Neuronal stem cell (in vitro differentiated cells): ENCODE measurements around the gene ZSWIM8.

Source experiments
- DNase-seq: peaks from one replicate; pipeline ENCODE4 v3.0.0-alpha.2; 2013; ENCODE audit warnings: low spot score
- H2AFZ ChIP-seq: one replicate; pipeline ENCODE4 v1.6.1; 2013; ENCODE audit warnings: mild to moderate bottlenecking, low read length, inconsistent platforms
- H2AK5ac ChIP-seq: 2 replicates; pipeline ENCODE4 v1.6.1; 2013; ENCODE audit warnings: low read depth, mild to moderate bottlenecking, inconsistent platforms, low read length, moderate library complexity, mixed read lengths
- H2BK120ac ChIP-seq: 2 replicates; pipeline ENCODE4 v1.6.1; 2013; ENCODE audit warnings: low read depth, mild to moderate bottlenecking, inconsistent platforms, low read length, moderate library complexity, mixed read lengths
- H2BK12ac ChIP-seq: one replicate; pipeline ENCODE4 v1.6.1; 2013; ENCODE audit warnings: low read length, inconsistent platforms
- H2BK15ac ChIP-seq: 2 replicates; pipeline ENCODE4 v1.6.1; 2013; ENCODE audit warnings: mild to moderate bottlenecking, low read length, inconsistent platforms, mixed read lengths
- H2BK5ac ChIP-seq: one replicate; pipeline ENCODE4 v1.6.1; 2013; ENCODE audit warnings: inconsistent platforms, mild to moderate bottlenecking, low read length, moderate library complexity
- H3K14ac ChIP-seq: one replicate; pipeline ENCODE4 v1.6.1; 2013; ENCODE audit warnings: low read length, inconsistent platforms
- H3K18ac ChIP-seq: 2 replicates; pipeline ENCODE4 v1.6.1; 2013; ENCODE audit warnings: low read length, inconsistent platforms
- H3K23ac ChIP-seq: 2 replicates; pipeline ENCODE4 v1.6.1; 2013; ENCODE audit warnings: low read depth, mild to moderate bottlenecking, mixed read lengths, low read length, inconsistent platforms; ENCODE audit not compliant: poor library complexity
- H3K27ac ChIP-seq: replicated peaks from 3 replicates; pipeline ENCODE4 v1.5.1; 2013; ENCODE audit warnings: low read length, inconsistent platforms
- H3K27me3 ChIP-seq, 3 experiments: 2 replicates each; pipeline ENCODE4 v1.6.1; 2013; ENCODE audit warnings: low read length in 3 of 3, mild to moderate bottlenecking in 2 of 3, inconsistent platforms in 1 of 3, low read depth in 1 of 3, mixed read lengths in 1 of 3, moderate library complexity in 1 of 3; ENCODE audit not compliant: control insufficient read depth in 3 of 3, insufficient read depth in 3 of 3
- H3K36me3 ChIP-seq, 2 donors: replicated peaks in 1 of 2; 2 replicates each; pipeline ENCODE4 v1.6.1; 2013; ENCODE audit warnings: low read length in 2 of 2; ENCODE audit not compliant: control insufficient read depth in 2 of 2, insufficient read depth in 2 of 2
- H3K4ac ChIP-seq: 2 replicates; pipeline ENCODE4 v1.6.1; 2013; ENCODE audit warnings: inconsistent platforms, mild to moderate bottlenecking, low read length, moderate library complexity
- H3K4me1 ChIP-seq, 2 donors: 1 replicate in 1 of 2; 2 replicates in 1 of 2; pipeline ENCODE4 v1.6.1; 2013; ENCODE audit warnings: low read length in 2 of 2, low read depth in 1 of 2; ENCODE audit not compliant: control insufficient read depth in 2 of 2, insufficient read depth in 1 of 2
- H3K4me2 ChIP-seq: one replicate; pipeline ENCODE4 v1.6.1; 2013; ENCODE audit warnings: mild to moderate bottlenecking, low read length, inconsistent platforms; ENCODE audit not compliant: insufficient read depth, poor library complexity, severe bottlenecking
- H3K4me3 ChIP-seq, 2 donors: 2 replicates each; pipeline ENCODE4 v1.5.1; 2013; ENCODE audit warnings: low read length in 2 of 2, mild to moderate bottlenecking in 2 of 2, inconsistent platforms in 1 of 2, moderate library complexity in 1 of 2
- H3K79me1 ChIP-seq: one replicate; pipeline ENCODE4 v1.6.1; 2013; ENCODE audit warnings: low read depth, mild to moderate bottlenecking, inconsistent platforms, low read length, moderate library complexity
- H3K9ac ChIP-seq: one replicate; pipeline ENCODE4 v1.6.1; 2013; ENCODE audit warnings: mild to moderate bottlenecking, low read depth, low read length, inconsistent platforms; ENCODE audit not compliant: poor library complexity
- H3K9me3 ChIP-seq, 2 donors: replicated peaks in 1 of 2; 2 replicates each; pipeline versions ENCODE3 to v1.6.1; 2013; ENCODE audit warnings: low read length in 2 of 2, mild to moderate bottlenecking in 2 of 2, inconsistent platforms in 1 of 2, low read depth in 1 of 2, mixed read lengths in 1 of 2, moderate library complexity in 1 of 2; ENCODE audit not compliant: control insufficient read depth in 2 of 2, insufficient read depth in 1 of 2
- H4K8ac ChIP-seq: one replicate; pipeline ENCODE4 v1.6.1; 2013; ENCODE audit warnings: low read depth, mild to moderate bottlenecking, inconsistent platforms, low read length, moderate library complexity
- H4K91ac ChIP-seq: one replicate; pipeline ENCODE4 v1.6.1; 2013; ENCODE audit warnings: low read length, low read depth, mild to moderate bottlenecking, inconsistent platforms; ENCODE audit not compliant: poor library complexity
- WGBS, 2 donors: extraction: QIAGEN DNeasy Blood & Tissue Kit; methylation state at CpG; one replicate each; pipeline ENCODE4 v1.1.7; 2013; ENCODE audit warnings: missing lambda C conversion rate in 2 of 2, mixed read lengths in 1 of 2; ENCODE audit not compliant: insufficient read length in 2 of 2, insufficient replicate concordance in 1 of 2; ENCODE audit errors: extremely low coverage in 2 of 2; 5-methylcytosine and 5-hydroxymethylcytosine counted together

ZSWIM8 gene

DNA sequence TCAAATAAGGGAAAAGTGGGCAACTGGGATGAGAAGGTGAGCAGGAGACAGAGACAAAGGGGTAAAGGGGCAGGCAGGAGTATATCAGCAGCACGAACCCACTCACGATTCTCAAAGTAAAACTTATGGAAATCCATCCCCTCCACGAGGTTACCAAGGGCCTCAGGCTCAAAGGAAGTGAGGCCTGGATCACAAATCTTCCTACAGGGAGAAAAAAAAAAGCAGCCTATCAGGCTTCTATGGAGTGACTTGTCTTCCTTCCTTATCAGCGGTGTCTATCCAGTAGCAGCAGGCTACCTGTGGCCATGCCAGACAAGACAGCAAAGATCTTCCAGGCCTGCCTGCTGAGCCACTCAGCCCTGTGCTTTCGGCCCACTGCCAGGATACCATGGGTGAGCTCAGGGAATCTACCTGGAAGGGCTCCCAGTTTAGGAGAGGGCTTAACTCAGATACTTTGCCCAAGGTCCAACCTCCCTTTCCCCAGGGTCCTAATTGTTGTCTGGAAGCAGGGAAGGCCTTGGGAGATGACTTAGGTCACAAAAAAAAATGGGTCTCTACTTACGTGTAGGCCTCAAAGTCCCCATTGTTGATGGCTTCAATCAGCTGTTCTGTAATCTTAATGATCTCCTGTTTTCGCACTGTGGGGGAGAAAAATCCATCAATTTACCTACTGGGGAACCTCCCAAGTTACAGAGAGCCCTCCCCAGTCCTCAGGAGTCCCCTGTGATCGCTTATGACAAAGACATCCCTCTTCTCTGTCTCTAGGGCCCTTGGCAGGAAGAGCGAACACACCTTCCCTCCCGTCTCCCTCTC, 31.7 kb downstream of the ZSWIM8 start:
- Histone ChIP-seq H3K9me3 (no peaks in the 10 kb centered on the region), H2BK120ac (no peak overlapping the region), H3K18ac (no peak overlapping the region), H2AK5ac (no peak overlapping the region), H3K4me1 (peaks cover 0 to 5% of the 10 kb centered on the region in 2 donors), H3K14ac (no peak overlapping the region), H3K23ac (no peak overlapping the region), H2BK5ac (no peak overlapping the region), H3K4ac (no peak overlapping the region), H3K79me1 (no peaks in the 10 kb centered on the region), H3K27ac (no peak overlapping the region), H2AFZ (no peak overlapping the region), H3K9ac (no peak overlapping the region), H3K4me2 (no peak overlapping the region), H4K8ac (no peak overlapping the region), H3K36me3 (peaks cover 14 to 33% of the 10 kb centered on the region in 2 donors), H2BK12ac (no peak overlapping the region), H3K4me3 (no peak overlapping the region), H3K27me3 (no peaks in the 10 kb centered on the region), H2BK15ac (no peak overlapping the region), H4K91ac (no peak overlapping the region)
- WGBS, 2 donors = no CpG with 5 or more reads among the region's 10 CpGs
- DNase-seq = no peak

DNA sequence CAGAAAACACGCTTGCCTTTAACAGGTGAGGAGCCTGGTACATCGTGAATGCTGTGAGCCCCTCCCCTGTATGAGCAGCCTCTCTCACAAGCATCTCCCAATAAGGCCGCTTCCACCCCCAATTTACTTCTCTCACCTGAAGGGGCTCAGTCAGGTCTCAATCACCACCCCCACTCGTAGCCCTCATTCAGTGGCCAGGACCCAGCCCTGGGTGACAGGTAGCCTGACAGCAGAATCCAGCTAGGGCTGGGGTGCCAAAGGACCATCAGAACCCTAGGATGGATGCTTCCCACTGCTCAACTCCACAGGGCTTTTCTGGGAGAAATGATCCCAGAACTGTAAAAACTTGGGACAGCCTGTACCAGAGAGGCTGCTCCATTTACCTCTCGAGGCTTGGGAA, 32.4 kb downstream of the ZSWIM8 start:
- H3K9ac ChIP-seq = peak overlapping the region; percentile 61
- H4K8ac ChIP-seq = no peak overlapping the region
- H2AK5ac ChIP-seq = no peak overlapping the region
- H2BK5ac ChIP-seq = no peak overlapping the region
- no peaks in the 10 kb centered on the region for H3K27me3 ChIP-seq
- H2BK15ac ChIP-seq = no peak overlapping the region
- no peak overlapping the region for H3K4ac ChIP-seq
- no peak overlapping the region for H3K27ac ChIP-seq
- H3K4me1 ChIP-seq = peaks cover 0 to under 1% of the 10 kb centered on the region in 2 donors
- no CpG with 5 or more reads among the region's 5 CpGs for WGBS, 2 donors
- no peak for DNase-seq
- no peak overlapping the region for H3K23ac ChIP-seq
- no peak overlapping the region for H3K14ac ChIP-seq
- H3K4me2 ChIP-seq = no peak overlapping the region
- no peak overlapping the region for H2BK120ac ChIP-seq
- no peaks in the 10 kb centered on the region for H3K9me3 ChIP-seq
- no peak overlapping the region for H3K18ac ChIP-seq
- H2BK12ac ChIP-seq = no peak overlapping the region
- no peak overlapping the region for H2AFZ ChIP-seq
- H4K91ac ChIP-seq = no peak overlapping the region
- no peaks in the 10 kb centered on the region for H3K79me1 ChIP-seq
- H3K4me3 ChIP-seq = no peak overlapping the region
- H3K36me3 ChIP-seq = peaks cover 14 to 33% of the 10 kb centered on the region in 2 donors

DNA sequence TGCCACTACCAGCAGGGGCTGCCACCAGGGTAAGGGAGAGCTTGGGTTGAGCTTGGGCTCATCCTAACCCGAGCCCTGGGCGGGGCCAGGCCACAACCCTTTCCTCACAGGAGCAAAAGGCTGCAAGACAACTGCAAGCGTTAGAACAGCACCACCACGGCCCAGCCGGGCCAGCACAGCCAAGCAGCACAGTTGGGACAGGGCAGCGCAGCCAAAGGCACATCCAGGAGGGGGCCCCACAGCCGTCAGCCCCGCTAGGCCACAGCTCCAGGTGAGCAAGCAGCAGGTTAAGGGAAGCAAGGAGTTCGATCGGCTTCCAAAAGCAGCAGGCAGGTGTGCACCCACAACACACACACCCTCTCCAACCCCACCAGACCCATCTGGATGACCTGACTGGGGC, 33.0 kb downstream of the ZSWIM8 start:
- Histone ChIP-seq H2AK5ac (no peak overlapping the region), H3K4me2 (no peak overlapping the region), H3K4ac (no peak overlapping the region), H3K14ac (no peak overlapping the region), H3K79me1 (no peaks in the 10 kb centered on the region), H3K9ac (peak overlapping the region; percentile 79), H2BK120ac (no peak overlapping the region), H3K23ac (no peak overlapping the region), H3K27me3 (no peaks in the 10 kb centered on the region), H3K36me3 (peaks cover 15 to 35% of the 10 kb centered on the region in 2 donors), H2AFZ (no peak overlapping the region), H2BK5ac (no peak overlapping the region), H3K4me1 (no peaks in the 10 kb centered on the region), H3K27ac (no peak overlapping the region), H4K8ac (no peak overlapping the region), H2BK15ac (no peak overlapping the region), H3K9me3 (no peaks in the 10 kb centered on the region), H3K4me3 (no peak overlapping the region), H3K18ac (no peak overlapping the region), H4K91ac (no peak overlapping the region), H2BK12ac (no peak overlapping the region)
- DNase-seq = no peak
- no CpG with 5 or more reads among the region's 10 CpGs for WGBS, 2 donors

DNA sequence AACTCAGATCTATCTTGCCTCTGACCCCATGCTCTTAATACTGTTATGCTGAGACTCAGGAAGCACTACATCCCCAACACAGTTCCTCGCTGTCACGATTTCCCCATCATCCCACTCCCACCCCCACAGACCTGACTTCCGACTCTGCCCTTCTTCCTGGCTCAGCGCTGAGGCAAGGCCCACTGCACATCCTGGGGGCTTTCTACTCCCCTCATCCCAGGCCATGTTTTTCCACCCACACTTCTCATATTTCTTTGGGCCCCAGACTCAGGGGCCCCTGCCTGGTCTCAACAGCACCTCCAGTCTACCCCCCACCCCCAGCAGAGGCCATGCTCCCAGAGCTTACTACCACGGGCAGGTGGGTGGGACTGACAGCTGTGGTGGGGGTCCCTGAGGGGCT, 33.7 kb downstream of the ZSWIM8 start:
- Histone ChIP-seq H3K9me3 (no peaks in the 10 kb centered on the region), H3K18ac (no peak overlapping the region), H2BK15ac (no peak overlapping the region), H3K36me3 (peaks cover 12 to 36% of the 10 kb centered on the region in 2 donors), H3K4me1 (no peaks in the 10 kb centered on the region), H3K4me2 (no peak overlapping the region), H3K4me3 (no peak overlapping the region), H4K91ac (no peak overlapping the region), H2BK12ac (no peak overlapping the region), H3K4ac (no peak overlapping the region), H3K14ac (no peak overlapping the region), H2BK5ac (no peak overlapping the region), H2BK120ac (peak overlapping the region; percentile 21), H3K23ac (no peak overlapping the region), H3K79me1 (no peaks in the 10 kb centered on the region), H2AFZ (no peak overlapping the region), H3K27ac (no peak overlapping the region), H3K27me3 (no peaks in the 10 kb centered on the region), H3K9ac (no peak overlapping the region), H2AK5ac (no peak overlapping the region), H4K8ac (no peak overlapping the region)
- no CpG with 5 or more reads among the region's 5 CpGs for WGBS, 2 donors
- no peak for DNase-seq
